ENCODE data around the gene TRIP13.

GRCh38 chr5:914612-915011 lies 21.9 kb downstream of the TRIP13 start:
- TF ChIP-seq, protein P1, sequence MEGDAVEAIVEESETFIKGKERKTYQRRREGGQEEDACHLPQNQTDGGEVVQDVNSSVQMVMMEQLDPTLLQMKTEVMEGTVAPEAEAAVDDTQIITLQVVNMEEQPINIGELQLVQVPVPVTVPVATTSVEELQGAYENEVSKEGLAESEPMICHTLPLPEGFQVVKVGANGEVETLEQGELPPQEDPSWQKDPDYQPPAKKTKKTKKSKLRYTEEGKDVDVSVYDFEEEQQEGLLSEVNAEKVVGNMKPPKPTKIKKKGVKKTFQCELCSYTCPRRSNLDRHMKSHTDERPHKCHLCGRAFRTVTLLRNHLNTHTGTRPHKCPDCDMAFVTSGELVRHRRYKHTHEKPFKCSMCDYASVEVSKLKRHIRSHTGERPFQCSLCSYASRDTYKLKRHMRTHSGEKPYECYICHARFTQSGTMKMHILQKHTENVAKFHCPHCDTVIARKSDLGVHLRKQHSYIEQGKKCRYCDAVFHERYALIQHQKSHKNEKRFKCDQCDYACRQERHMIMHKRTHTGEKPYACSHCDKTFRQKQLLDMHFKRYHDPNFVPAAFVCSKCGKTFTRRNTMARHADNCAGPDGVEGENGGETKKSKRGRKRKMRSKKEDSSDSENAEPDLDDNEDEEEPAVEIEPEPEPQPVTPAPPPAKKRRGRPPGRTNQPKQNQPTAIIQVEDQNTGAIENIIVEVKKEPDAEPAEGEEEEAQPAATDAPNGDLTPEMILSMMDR (IDR thresholded peaks at IDR 0.05) = no peak
- TF ChIP-seq POLR2A (IDR thresholded peaks at IDR 0.05) = no peak

Measured in testis (tissue), 2 donors.